ENCODE data around the gene POU5F1.

DNA sequence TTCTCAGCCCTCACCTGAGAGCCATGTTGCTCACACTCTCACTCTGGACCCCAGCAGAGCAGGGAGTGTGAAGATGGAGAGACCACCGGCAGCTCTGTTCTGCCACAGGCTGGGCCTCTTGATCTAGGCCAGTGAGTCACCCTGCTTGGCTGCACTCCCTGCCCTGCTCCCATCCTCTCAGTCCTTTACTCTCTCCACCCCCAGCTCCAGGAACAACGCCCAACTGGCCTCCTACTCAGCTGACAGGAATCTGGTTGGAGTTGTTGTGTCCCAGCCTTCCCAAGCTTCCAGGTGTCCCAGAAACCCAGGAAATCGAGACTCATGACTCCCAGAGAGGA, 56.0 kb downstream of the POU5F1 start, which contains the start of gene PSORS1C1:
- TF ChIP-seq, protein P1, sequence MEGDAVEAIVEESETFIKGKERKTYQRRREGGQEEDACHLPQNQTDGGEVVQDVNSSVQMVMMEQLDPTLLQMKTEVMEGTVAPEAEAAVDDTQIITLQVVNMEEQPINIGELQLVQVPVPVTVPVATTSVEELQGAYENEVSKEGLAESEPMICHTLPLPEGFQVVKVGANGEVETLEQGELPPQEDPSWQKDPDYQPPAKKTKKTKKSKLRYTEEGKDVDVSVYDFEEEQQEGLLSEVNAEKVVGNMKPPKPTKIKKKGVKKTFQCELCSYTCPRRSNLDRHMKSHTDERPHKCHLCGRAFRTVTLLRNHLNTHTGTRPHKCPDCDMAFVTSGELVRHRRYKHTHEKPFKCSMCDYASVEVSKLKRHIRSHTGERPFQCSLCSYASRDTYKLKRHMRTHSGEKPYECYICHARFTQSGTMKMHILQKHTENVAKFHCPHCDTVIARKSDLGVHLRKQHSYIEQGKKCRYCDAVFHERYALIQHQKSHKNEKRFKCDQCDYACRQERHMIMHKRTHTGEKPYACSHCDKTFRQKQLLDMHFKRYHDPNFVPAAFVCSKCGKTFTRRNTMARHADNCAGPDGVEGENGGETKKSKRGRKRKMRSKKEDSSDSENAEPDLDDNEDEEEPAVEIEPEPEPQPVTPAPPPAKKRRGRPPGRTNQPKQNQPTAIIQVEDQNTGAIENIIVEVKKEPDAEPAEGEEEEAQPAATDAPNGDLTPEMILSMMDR (conservative IDR thresholded peaks at IDR 0.05; ENCODE audit: low read length) = no peak
- TF ChIP-seq EZH2phosphoT487 (IDR thresholded peaks at IDR 0.05; ENCODE audit: borderline replicate concordance, low read depth, low read length) = no peak

Measured in OCI-LY7 (cell line).